Activated naive CD8-positive, alpha-beta T cell (primary cell): ENCODE measurements around the gene BPGM.

Experiments
- H3K27ac Mint-ChIP-seq: one replicate; pipeline ENCODE4 v1.8.0; 2021; ENCODE audit warnings: mixed read lengths
- H3K27me3 Mint-ChIP-seq: one replicate; pipeline ENCODE4 v1.8.0; 2021; ENCODE audit warnings: mixed read lengths
- H3K36me3 Mint-ChIP-seq: one replicate; pipeline ENCODE4 v1.8.0; 2021; ENCODE audit warnings: mixed read lengths
- H3K4me1 Mint-ChIP-seq: one replicate; pipeline ENCODE4 v1.8.0; 2021; ENCODE audit warnings: low read depth, mixed read lengths
- H3K4me3 Mint-ChIP-seq: one replicate; pipeline ENCODE4 v1.8.0; 2021; ENCODE audit warnings: mild to moderate bottlenecking, mixed read lengths
- H3K9me3 Mint-ChIP-seq: one replicate; pipeline ENCODE4 v1.8.0; 2021; ENCODE audit warnings: low read depth, mixed read lengths

BPGM gene

DNA sequence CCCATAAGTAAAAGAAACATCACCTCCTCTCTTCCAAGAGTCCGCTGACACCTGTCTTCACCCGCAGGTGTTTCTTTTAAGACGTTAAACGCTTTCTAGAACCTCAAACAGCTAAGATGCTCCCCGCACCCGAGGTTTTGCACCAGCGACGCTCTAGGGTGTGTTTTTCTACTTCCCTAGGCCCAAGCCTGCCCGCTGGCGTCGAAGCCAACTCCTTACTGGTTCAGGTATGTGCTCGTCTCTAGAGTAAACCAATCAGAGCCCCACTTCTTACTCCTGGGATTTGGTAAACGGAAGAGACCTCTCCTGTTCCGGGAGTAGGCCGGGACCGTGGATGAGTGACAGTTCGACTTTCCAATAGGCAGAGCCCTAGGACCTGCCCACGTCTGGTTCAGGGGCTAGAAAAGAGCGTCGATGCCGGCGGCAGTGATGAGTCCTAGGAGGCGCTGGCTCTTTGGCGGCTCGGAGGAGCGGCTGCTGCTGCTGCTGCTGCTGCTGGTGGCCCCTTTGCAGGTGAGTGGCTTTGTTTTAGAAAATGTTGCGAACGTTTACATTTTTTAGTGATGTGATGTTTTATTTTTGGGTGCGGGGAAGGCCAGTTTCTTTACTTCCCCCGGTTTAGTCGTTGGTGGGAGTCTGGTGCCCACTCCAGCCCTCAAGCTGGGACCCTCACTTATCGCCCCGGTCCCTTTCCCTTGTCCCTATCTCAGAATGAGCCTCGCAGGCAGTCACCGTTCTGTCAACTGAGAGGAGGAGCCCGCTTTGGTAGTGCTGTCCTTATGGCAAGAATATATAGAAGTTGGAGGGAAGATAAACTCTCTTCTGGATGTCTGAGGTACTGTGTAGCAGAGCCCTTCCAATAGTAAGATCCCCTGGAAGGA lies at the start of gene BPGM:
TSS of gene BPGM (plus strand) at position 429 of the 881 bp plus-strand sequence. CDS start 14,655 bp downstream, outside the sequence.
- H3K27ac Mint-ChIP-seq = no peak within 1 kb of the TSS
- peaks cover 10% of the 10 kb centered on the region for H3K36me3 Mint-ChIP-seq
- H3K9me3 Mint-ChIP-seq = no peaks in the 10 kb centered on the region
- H3K27me3 Mint-ChIP-seq = no peaks in the 10 kb centered on the region
- H3K4me3 Mint-ChIP-seq = no peak within 1 kb of the TSS
- peaks cover 29% of the 10 kb centered on the region for H3K4me1 Mint-ChIP-seq

DNA sequence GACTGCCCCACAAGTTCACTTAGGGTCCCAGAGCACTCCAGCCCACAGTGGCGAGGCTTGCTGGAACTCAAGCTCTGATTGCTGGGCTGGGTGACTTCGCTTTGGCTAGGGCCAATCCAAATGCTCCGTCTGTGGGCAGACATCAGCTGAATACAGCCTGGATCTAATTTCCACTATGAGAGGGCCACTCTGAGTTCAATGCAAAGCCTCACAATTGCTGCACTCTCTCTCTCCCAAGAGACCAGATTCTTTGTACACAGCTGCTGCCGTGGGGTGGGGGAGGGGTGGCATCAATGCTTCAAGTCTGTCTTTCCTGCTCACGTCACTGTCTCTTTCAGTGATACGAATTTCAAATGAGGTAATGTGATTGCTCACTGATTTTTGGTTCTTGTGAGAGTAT lies 47.3 kb upstream of the BPGM start:
- Mint-ChIP-seq H3K4me1 (no peaks in the 10 kb centered on the region), H3K9me3 (peaks cover 4% of the 10 kb centered on the region), H3K4me3 (no peak overlapping the region), H3K27me3 (peaks cover 13% of the 10 kb centered on the region), H3K27ac (no peak overlapping the region), H3K36me3 (peaks cover 6% of the 10 kb centered on the region)

- Mint-ChIP-seq H3K9me3 (peaks cover 4% of the 10 kb centered on the region), H3K36me3 (peaks cover 6% of the 10 kb centered on the region), H3K27me3 (peaks cover 19% of the 10 kb centered on the region), H3K27ac (no peak overlapping the region), H3K4me1 (peaks cover 1% of the 10 kb centered on the region), H3K4me3 (no peak overlapping the region)
Observed at GRCh38 chr7:134601459-134601858, 45.2 kb upstream of the BPGM start.

- Mint-ChIP-seq H3K27ac (no peak overlapping the region), H3K4me3 (no peak overlapping the region), H3K27me3 (peaks cover 24% of the 10 kb centered on the region), H3K4me1 (peaks cover 3% of the 10 kb centered on the region), H3K36me3 (peaks cover 6% of the 10 kb centered on the region), H3K9me3 (peaks cover 4% of the 10 kb centered on the region)
Observed at GRCh38 chr7:134602881-134603451, 43.7 kb upstream of the BPGM start.

GRCh38 chr7:134605978-134606923 lies 40.4 kb upstream of the BPGM start:
- Mint-ChIP-seq H3K27ac (no peak overlapping the region), H3K27me3 (peaks cover 19% of the 10 kb centered on the region), H3K36me3 (no peaks in the 10 kb centered on the region), H3K4me1 (peaks cover 3% of the 10 kb centered on the region), H3K9me3 (no peaks in the 10 kb centered on the region), H3K4me3 (peak overlapping the region; percentile 54)

GRCh38 chr7:134611611-134612151 lies 35.0 kb upstream of the BPGM start:
- H3K36me3 Mint-ChIP-seq = peaks cover 3% of the 10 kb centered on the region
- H3K4me1 Mint-ChIP-seq = peaks cover 9% of the 10 kb centered on the region
- H3K4me3 Mint-ChIP-seq = no peak overlapping the region
- H3K9me3 Mint-ChIP-seq = no peaks in the 10 kb centered on the region
- H3K27me3 Mint-ChIP-seq = peaks cover 17% of the 10 kb centered on the region
- H3K27ac Mint-ChIP-seq = no peak overlapping the region

DNA sequence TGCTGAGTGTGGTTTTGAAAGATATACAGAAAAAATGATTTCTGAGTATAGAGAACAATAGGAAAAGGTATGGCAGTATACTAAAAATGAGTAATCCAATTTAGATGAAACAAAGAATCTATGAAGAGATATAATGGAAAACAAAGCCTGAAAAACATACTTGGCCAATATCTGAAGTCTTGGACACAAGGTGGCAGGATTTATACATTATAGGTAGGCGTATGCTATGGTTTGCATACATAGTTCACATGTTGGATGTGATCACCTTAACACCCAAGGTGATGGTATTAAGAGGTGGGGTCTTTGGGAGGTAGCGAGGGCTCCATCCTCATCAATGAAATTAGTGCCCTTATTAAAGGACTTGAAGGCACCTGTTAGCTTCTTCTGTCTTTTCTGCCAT lies 34.5 kb upstream of the BPGM start:
- Mint-ChIP-seq H3K36me3 (peaks cover 3% of the 10 kb centered on the region), H3K4me1 (peaks cover 9% of the 10 kb centered on the region), H3K9me3 (no peaks in the 10 kb centered on the region), H3K4me3 (no peak overlapping the region), H3K27ac (no peak overlapping the region), H3K27me3 (peaks cover 21% of the 10 kb centered on the region)

DNA sequence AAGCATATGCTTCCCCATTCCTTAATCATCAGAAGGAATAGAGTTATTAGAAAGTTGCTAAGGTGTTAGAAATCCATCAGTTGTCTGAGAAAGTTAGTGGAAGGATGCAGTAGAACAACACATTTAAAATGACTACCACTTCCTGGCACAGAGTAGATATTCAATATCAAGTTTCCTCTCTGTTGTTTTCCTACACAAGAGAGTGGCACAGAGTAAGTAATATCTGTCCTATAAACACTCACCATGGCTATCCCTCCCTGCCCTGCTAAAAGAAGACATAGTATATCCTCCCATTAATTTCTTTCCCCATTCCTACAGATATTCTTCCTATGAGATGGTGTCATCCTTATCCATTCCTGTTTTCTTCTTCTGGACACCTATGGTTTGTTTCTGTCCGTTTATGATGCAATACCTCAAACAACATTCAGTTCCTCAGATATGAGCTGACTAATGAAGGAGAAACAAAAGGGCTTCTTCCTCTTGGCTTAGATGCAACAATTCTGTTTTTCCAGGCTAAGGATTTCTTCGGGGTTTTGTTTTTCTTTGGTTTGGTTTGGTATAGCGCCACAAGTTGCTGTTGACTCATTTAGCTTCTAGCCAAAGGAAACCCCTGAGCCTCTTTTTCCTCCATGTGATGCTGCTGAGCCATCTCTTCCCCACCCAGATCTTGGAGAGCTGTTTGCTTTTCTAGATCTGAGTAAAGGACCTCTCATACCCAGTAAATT lies 32.9 kb upstream of the BPGM start:
- Mint-ChIP-seq H3K4me3 (no peak overlapping the region), H3K27ac (no peak overlapping the region), H3K36me3 (peaks cover 3% of the 10 kb centered on the region), H3K9me3 (no peaks in the 10 kb centered on the region), H3K27me3 (peaks cover 20% of the 10 kb centered on the region), H3K4me1 (peaks cover 9% of the 10 kb centered on the region)

DNA sequence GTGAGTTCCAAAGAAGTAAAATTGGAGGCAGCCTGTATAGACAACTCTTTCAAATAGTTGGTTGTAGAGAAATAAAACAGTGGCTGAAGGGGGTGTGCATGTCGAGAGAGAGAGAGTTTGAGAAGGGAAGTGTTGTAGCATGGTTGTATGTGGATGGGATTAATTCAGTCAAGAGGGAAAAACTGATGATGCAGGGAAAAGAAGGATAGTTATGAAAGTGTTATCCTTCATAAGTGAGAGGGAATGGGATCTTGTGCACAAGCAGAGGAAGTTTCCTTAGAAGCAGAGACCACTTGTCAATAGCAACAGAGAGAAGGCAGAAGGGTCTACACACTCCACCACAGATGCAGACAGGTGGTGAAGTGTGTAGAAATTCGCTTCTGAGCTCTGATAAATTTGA lies 30.0 kb upstream of the BPGM start:
- H3K27ac Mint-ChIP-seq = no peak overlapping the region
- H3K4me3 Mint-ChIP-seq = no peak overlapping the region
- H3K9me3 Mint-ChIP-seq = no peaks in the 10 kb centered on the region
- H3K36me3 Mint-ChIP-seq = peaks cover 3% of the 10 kb centered on the region
- H3K4me1 Mint-ChIP-seq = peaks cover 9% of the 10 kb centered on the region
- peaks cover 23% of the 10 kb centered on the region for H3K27me3 Mint-ChIP-seq

GRCh38 chr7:134618756-134619530 lies 27.7 kb upstream of the BPGM start:
- H3K9me3 Mint-ChIP-seq = no peaks in the 10 kb centered on the region
- H3K27ac Mint-ChIP-seq = no peak overlapping the region
- no peak overlapping the region for H3K4me3 Mint-ChIP-seq
- peaks cover 3% of the 10 kb centered on the region for H3K36me3 Mint-ChIP-seq
- H3K4me1 Mint-ChIP-seq = peaks cover 4% of the 10 kb centered on the region
- peaks cover 26% of the 10 kb centered on the region for H3K27me3 Mint-ChIP-seq

DNA sequence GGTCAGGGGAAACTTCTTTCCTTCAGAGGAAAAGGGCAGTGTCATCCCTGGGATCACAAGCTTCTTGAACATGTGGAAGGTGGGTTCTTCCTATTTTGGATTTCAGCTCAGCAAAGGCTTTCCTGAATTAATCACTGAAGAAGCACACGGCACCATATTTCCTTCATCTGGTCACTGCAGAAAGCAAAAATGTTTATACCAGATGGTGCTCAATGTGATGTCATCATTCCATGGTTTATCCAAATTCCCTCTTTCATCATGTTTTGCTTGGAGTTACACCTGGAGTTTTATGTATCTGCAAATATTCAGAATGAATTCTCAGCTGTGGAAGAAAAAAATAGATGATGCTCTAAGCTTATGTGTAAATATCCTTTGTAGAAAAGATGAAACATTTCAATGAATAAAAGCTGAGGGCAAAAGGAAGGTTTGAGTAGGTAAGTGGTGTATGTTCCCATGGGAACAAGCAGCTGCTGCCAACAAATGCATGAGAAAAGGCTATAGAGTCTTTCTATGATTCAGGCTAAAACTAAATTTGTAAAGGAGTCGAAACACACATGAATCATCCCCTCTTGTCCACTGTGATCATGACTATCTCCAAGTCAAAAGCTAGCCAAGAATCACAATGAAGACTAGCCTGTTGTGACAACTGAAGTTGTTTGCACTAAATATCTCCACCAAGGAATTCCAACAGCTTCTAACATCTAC lies 26.9 kb upstream of the BPGM start:
- Mint-ChIP-seq H3K9me3 (no peaks in the 10 kb centered on the region), H3K4me3 (no peak overlapping the region), H3K27ac (no peak overlapping the region), H3K36me3 (peaks cover 3% of the 10 kb centered on the region), H3K4me1 (no peaks in the 10 kb centered on the region), H3K27me3 (peaks cover 31% of the 10 kb centered on the region)

DNA sequence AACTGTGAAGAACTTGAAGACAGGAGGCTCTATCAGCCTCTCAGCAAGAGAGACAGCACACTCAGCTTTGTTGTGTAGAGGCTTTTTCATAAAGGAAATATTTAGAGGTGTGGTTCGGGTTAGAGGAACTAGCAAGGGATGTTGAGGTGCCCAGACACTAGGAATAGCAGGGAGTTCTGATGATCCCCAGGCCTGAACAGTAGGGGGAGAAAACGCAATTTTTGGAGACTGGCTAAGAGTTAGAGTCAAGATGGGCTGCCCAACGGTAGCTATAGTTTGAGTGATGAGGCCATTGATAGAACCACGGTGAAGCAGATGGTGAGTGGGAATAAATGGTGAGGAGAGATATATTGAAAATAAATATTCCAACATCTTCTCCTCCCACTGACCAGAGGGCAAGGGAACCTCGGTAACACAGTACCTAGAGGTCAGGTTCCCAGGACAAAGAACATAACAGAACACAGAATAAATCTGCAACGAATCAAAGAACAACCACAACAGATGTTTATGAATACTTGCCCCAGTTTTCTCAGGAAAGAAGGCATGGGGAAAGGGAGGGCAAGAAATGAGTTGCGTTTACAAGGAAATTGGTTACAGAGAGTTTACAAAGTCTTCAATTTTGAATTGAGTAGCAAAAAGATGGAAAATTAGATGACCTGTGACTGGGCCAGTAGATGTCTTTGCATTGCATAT lies 24.2 kb upstream of the BPGM start:
- Mint-ChIP-seq H3K27me3 (peaks cover 27% of the 10 kb centered on the region), H3K4me1 (no peaks in the 10 kb centered on the region), H3K27ac (no peak overlapping the region), H3K9me3 (no peaks in the 10 kb centered on the region), H3K36me3 (no peaks in the 10 kb centered on the region), H3K4me3 (no peak overlapping the region)

DNA sequence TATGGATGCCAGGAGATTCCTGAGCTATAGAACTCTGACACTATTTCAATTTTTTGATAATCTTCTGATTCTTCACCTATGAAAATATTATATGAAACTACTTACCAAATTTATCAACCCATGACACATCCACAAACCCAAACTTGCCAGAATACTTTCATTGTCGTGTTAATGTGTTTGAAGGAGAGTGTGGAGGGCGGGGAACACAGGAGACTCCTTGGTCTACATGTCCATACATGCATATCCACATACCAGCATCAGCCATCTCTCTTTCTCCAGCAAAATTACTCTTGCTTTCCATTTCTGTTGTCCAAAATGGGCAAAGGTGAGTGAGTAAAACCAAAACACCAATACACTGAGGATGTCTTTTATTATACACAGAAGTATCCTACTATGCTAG lies 23.5 kb upstream of the BPGM start:
- H3K27me3 Mint-ChIP-seq = peaks cover 30% of the 10 kb centered on the region

More for the DNA sequence above, 23.5 kb upstream of the BPGM start:
- H3K4me1 Mint-ChIP-seq = no peaks in the 10 kb centered on the region
- no peaks in the 10 kb centered on the region for H3K9me3 Mint-ChIP-seq
- no peaks in the 10 kb centered on the region for H3K36me3 Mint-ChIP-seq
- H3K27ac Mint-ChIP-seq = no peak overlapping the region
- H3K4me3 Mint-ChIP-seq = no peak overlapping the region
